IMR-90 (cell line): ENCODE results near the gene GNAS. TPM values are rescaled to one million over a fixed set of nuclear protein-coding genes. Genes with fewer than 3 reads are reported as not detected.
A peak's percentile ranks its signal among the peaks of the same experiment; 100 is the strongest.

Experiments used
- ATAC-seq: fragments of 200-7000 bp; cut with Tn5 transposase; 2 replicates; pipeline ENCODE4 v1.9.1; 2020; ENCODE audit warnings: low read depth, mild to moderate bottlenecking, moderate library complexity
- BruUV-seq: library from RNA; stranded (reverse); fragments of 400-500 nt; replicated peaks from 2 replicates; lab custom pipeline; 2021; lab: Mats Ljungman, UMichigan
- CTCF ChIA-PET: fragments of 300-600 bp; formaldehyde crosslinking; extraction: SDS; loops from one replicate; lab custom pipeline; 2021; ENCODE audit warnings: antibody characterized with exemption; lab: Yijun Ruan, JAX
- POLR2A ChIA-PET: fragments of 300-600 bp; sonication (Branson Sonifier 250); formaldehyde crosslinking; loops from one replicate; lab custom pipeline; 2022; ENCODE audit warnings: antibody characterized with exemption; ENCODE audit not compliant: unreplicated experiment; lab: Charles Lee
- DNase-seq: peaks from one replicate; pipeline ENCODE4 v3.0.0; 2013
- H2AFZ ChIP-seq: replicated peaks from 2 replicates; pipeline ENCODE3; 2013; ENCODE audit warnings: low read length, mild to moderate bottlenecking; ENCODE audit not compliant: poor library complexity
- H2AK5ac ChIP-seq: 2 replicates; pipeline ENCODE4 v1.6.1; 2013; ENCODE audit warnings: low read depth, low read length, inconsistent platforms
- H2AK9ac ChIP-seq: replicated peaks from 2 replicates; pipeline ENCODE3; 2013; ENCODE audit warnings: mild to moderate bottlenecking, low read depth, low read length, moderate library complexity; ENCODE audit not compliant: poor library complexity
- H2BK120ac ChIP-seq: 2 replicates; pipeline ENCODE4 v1.6.1; 2013; ENCODE audit warnings: low read depth, low read length, inconsistent platforms
- H2BK15ac ChIP-seq: 3 replicates; pipeline ENCODE4 v1.6.1; 2013; ENCODE audit warnings: low read depth, low read length, inconsistent platforms
- H2BK20ac ChIP-seq: 2 replicates; pipeline ENCODE4 v1.6.1; 2013; ENCODE audit warnings: low read depth, mild to moderate bottlenecking, inconsistent platforms, low read length, moderate library complexity
- H2BK5ac ChIP-seq: 2 replicates; pipeline ENCODE4 v1.6.1; 2013; ENCODE audit warnings: mild to moderate bottlenecking, low read depth, low read length, inconsistent platforms; ENCODE audit not compliant: poor library complexity, severe bottlenecking
- H3K14ac ChIP-seq: replicated peaks from 2 replicates; pipeline ENCODE4 v1.6.1; 2013; ENCODE audit warnings: low read depth, low read length, inconsistent platforms
- H3K18ac ChIP-seq: 2 replicates; pipeline ENCODE4 v1.6.1; 2013; ENCODE audit warnings: low read depth, low read length, control low read depth
- H3K23ac ChIP-seq: 2 replicates; pipeline ENCODE4 v1.6.1; 2013; ENCODE audit warnings: low read depth, low read length, inconsistent platforms
- H3K27ac ChIP-seq: 2 replicates; pipeline ENCODE4 v1.5.1; 2013; ENCODE audit warnings: mild to moderate bottlenecking, control low read depth, low read length; ENCODE audit not compliant: insufficient read depth
- H3K27me3 ChIP-seq: 2 replicates; pipeline ENCODE4 v1.6.1; 2013; ENCODE audit warnings: low read length; ENCODE audit not compliant: control insufficient read depth, insufficient read depth
- H3K36me3 ChIP-seq: 2 replicates; pipeline ENCODE4 v1.6.1; 2013; ENCODE audit warnings: low read length, mixed read lengths; ENCODE audit not compliant: control insufficient read depth, insufficient read depth
- H3K4ac ChIP-seq: 2 replicates; pipeline ENCODE4 v1.6.1; 2013; ENCODE audit warnings: low read depth, low read length, inconsistent platforms
- H3K4me1 ChIP-seq: 2 replicates; pipeline ENCODE4 v1.6.1; 2013; ENCODE audit warnings: low read length, mixed read lengths; ENCODE audit not compliant: control insufficient read depth, insufficient read depth
- H3K4me2 ChIP-seq: 2 replicates; pipeline ENCODE4 v1.6.1; 2013; ENCODE audit warnings: low read depth, mild to moderate bottlenecking, control low read depth, low read length, moderate library complexity
- H3K4me3 ChIP-seq: 2 replicates; pipeline ENCODE4 v1.5.1; 2013; ENCODE audit warnings: low read depth, mild to moderate bottlenecking, control low read depth, low read length, moderate library complexity; ENCODE audit not compliant: insufficient read depth
- H3K56ac ChIP-seq: 2 replicates; pipeline ENCODE4 v1.6.1; 2013; ENCODE audit warnings: low read length, inconsistent platforms; ENCODE audit not compliant: insufficient read depth; ENCODE audit errors: extremely low read depth
- H3K79me1 ChIP-seq, 2 experiments: 2 replicates each; pipeline ENCODE4 v1.6.1; 2013; ENCODE audit warnings: low read length in 2 of 2, inconsistent platforms in 1 of 2, low read depth in 1 of 2
- H3K9ac ChIP-seq: 2 replicates; pipeline ENCODE4 v1.6.1; 2013; ENCODE audit warnings: low read depth, low read length, control low read depth
- H3K9me1 ChIP-seq: 2 replicates; pipeline ENCODE4 v1.6.1; 2013; ENCODE audit warnings: low read length, inconsistent platforms; ENCODE audit not compliant: insufficient read depth
- H3K9me3 ChIP-seq: 2 replicates; pipeline ENCODE4 v1.6.1; 2013; ENCODE audit warnings: low read length; ENCODE audit not compliant: control insufficient read depth, insufficient read depth
- H4K20me1 ChIP-seq: 2 replicates; pipeline ENCODE4 v1.6.1; 2013; ENCODE audit warnings: low read length, inconsistent platforms; ENCODE audit not compliant: insufficient read depth
- H4K5ac ChIP-seq: 2 replicates; pipeline ENCODE4 v1.6.1; 2013; ENCODE audit warnings: mild to moderate bottlenecking, low read depth, low read length, control low read depth
- H4K8ac ChIP-seq, 2 experiments: 2 replicates each; pipeline ENCODE4 v1.6.1; 2013; ENCODE audit warnings: low read depth in 2 of 2, low read length in 2 of 2, control low read depth in 1 of 2, inconsistent platforms in 1 of 2
- H4K91ac ChIP-seq: 2 replicates; pipeline ENCODE4 v1.6.1; 2013; ENCODE audit warnings: low read depth, low read length, inconsistent platforms; ENCODE audit not compliant: insufficient read depth
- CHD1 ChIP-seq: IDR thresholded peaks from 2 replicates; pipeline ENCODE4 v1.6.1; 2012; ENCODE audit warnings: low read depth, low read length, improper control_type of control experiment
- ELK1 ChIP-seq: fragments of 150-350 bp; IDR thresholded peaks from 2 replicates; pipeline ENCODE4 v1.6.1; 2016; ENCODE audit warnings: low read depth, mild to moderate bottlenecking, low read length, moderate library complexity, borderline replicate concordance
- FOS ChIP-seq: fragments of 150-350 bp; IDR thresholded peaks from 2 replicates; pipeline ENCODE4 v1.6.1; 2016; ENCODE audit warnings: low read depth, low read length
- MAZ ChIP-seq: IDR thresholded peaks from 2 replicates; pipeline ENCODE4 v1.6.1; 2012; ENCODE audit warnings: low read depth, mild to moderate bottlenecking, low read length, improper control_type of control experiment, moderate library complexity, borderline replicate concordance
- MXI1 ChIP-seq: IDR thresholded peaks from 2 replicates; pipeline ENCODE4 v1.6.1; 2012; ENCODE audit warnings: low read depth, mild to moderate bottlenecking, low read length, moderate library complexity, borderline replicate concordance
- POLR2A ChIP-seq: IDR thresholded peaks from 2 replicates; pipeline ENCODE4 v1.6.1; 2012; ENCODE audit warnings: mild to moderate bottlenecking, low read depth, low read length
- RAD21 ChIP-seq: IDR thresholded peaks from 2 replicates; pipeline ENCODE4 v1.6.1; 2012; ENCODE audit warnings: low read length, improper control_type of control experiment
- RCOR1 ChIP-seq: IDR thresholded peaks from 2 replicates; pipeline ENCODE4 v1.6.1; 2012; ENCODE audit warnings: mild to moderate bottlenecking, low read length, improper control_type of control experiment; ENCODE audit not compliant: insufficient replicate concordance
- RFX5 ChIP-seq: IDR thresholded peaks from 2 replicates; pipeline ENCODE4 v1.8.0; 2012; ENCODE audit warnings: low read depth, mild to moderate bottlenecking, low read length, moderate library complexity
- WGBS, 2 experiments: methylation state at CpG; one replicate each; pipeline versions ENCODE4 v1.1.5 to v1.1.7; 2013; ENCODE audit warnings: missing lambda C conversion rate in 2 of 2; ENCODE audit not compliant: insufficient read length in 1 of 2; ENCODE audit errors: extremely low coverage in 2 of 2; 5-methylcytosine and 5-hydroxymethylcytosine counted together
- dilution Hi-C: fragments of 300-500 bp; cut with HindIII; formaldehyde crosslinking; loops from one replicate; pipeline ENCODE4 v1.14.3; 2018; ENCODE audit warnings: low sequenced_read_pairs; ENCODE audit not compliant: unreplicated experiment
- in situ Hi-C: fragments of 300-500 bp; cut with MboI; formaldehyde crosslinking; loops from 3 replicates; pipeline ENCODE4 v1.14.3; 2019; ENCODE audit warnings: low sequenced_read_pairs, inconsistent platforms, mixed read lengths
- intact Hi-C: fragments of 100-400 bp; cut with micrococcal nuclease; formaldehyde crosslinking; loops from 2 replicates; pipeline ENCODE4 v1.10.0; 2022
- polyA plus RNA-seq, 3 experiments: library from polyadenylated mRNA; depleted of rRNA; stranded (reverse); fragments of >200 nt; gene quantifications; 2 replicates each; pipeline ENCODE4 v1.2.3, GENCODE V29; 2012; ENCODE audit warnings: low replicate concordance in 1 of 3
- total RNA-seq: library from RNA; depleted of rRNA; stranded (reverse); fragments of >200 nt; gene quantifications from 2 replicates; pipeline ENCODE4 v1.2.3, GENCODE V29; 2012

GNAS gene
- total and polyA plus RNA-seq, 2 of the 4 experiments (the other 2 are of a cell fraction): 397 to 1,356 TPM

GRCh38 chr20:58817748-58818147 is 34.8 kb upstream of the GNAS start:
- H3K27ac ChIP-seq: no peak overlapping the region
- H3K9ac ChIP-seq: no peak overlapping the region
- no peak for DNase-seq
- no peak overlapping the region for H4K91ac ChIP-seq
- H4K20me1 ChIP-seq: no peaks in the 10 kb centered on the region
- H3K4me2 ChIP-seq: no peak overlapping the region
- no peak overlapping the region for H2AK5ac ChIP-seq
- H2BK5ac ChIP-seq: no peak overlapping the region
- H3K27me3 ChIP-seq: peaks cover 3% of the 10 kb centered on the region
- WGBS, 2 experiments: no CpG with 5 or more reads among the region's 10 CpGs
- no peak overlapping the region for H3K18ac ChIP-seq
- no peak overlapping the region for H2BK15ac ChIP-seq
- TF ChIP-seq ELK1: no peak
- no peak for TF ChIP-seq MXI1
- no peak for TF ChIP-seq FOS
- no peak for TF ChIP-seq MAZ
- TF ChIP-seq POLR2A: no peak
- TF ChIP-seq RAD21: no peak
- no peak for TF ChIP-seq CHD1
- no peak for TF ChIP-seq RCOR1
- TF ChIP-seq RFX5: no peak
- no TSS peak for BruUV-seq
- H2AK9ac ChIP-seq: no peak overlapping the region
- POLR2A ChIA-PET: no interaction called here
- H2BK120ac ChIP-seq: no peak overlapping the region
- no peaks in the 10 kb centered on the region; the same call in 1 of the 2 replicates for H3K9me1 ChIP-seq
- no peaks in the 10 kb centered on the region for H3K9me3 ChIP-seq
- H3K79me1 ChIP-seq: no peaks in the 10 kb centered on the region
- H3K4me3 ChIP-seq: no peak overlapping the region
- no peak overlapping the region for H3K4ac ChIP-seq
- no peak overlapping the region for H3K14ac ChIP-seq
- H2AFZ ChIP-seq: peak overlapping the region; percentile 25
- no peak overlapping the region for H4K5ac ChIP-seq
- peaks cover 7% of the 10 kb centered on the region for H3K4me1 ChIP-seq
- CTCF ChIA-PET: no interaction called here
- no peak overlapping the region for H3K23ac ChIP-seq
- H2BK20ac ChIP-seq: no peak overlapping the region
- H4K8ac ChIP-seq: no peak overlapping the region
- dilution Hi-C loops: no loop called here
- no peaks in the 10 kb centered on the region for H3K36me3 ChIP-seq
- no peak overlapping the region for H3K56ac ChIP-seq
- intact Hi-C loops: no loop called here
- in situ Hi-C loops: no loop called here
- ATAC-seq: no peak
